Measurements from ENCODE around the gene GPD2.

- TF ChIP-seq CTCF (IDR thresholded peaks at IDR 0.05; ENCODE audit: low read length): no peak
- TF ChIP-seq EZH2 (optimal IDR thresholded peaks at IDR 0.05; ENCODE audit: low read depth, low read length): no peak
- TF ChIP-seq EZH2phosphoT487 (IDR thresholded peaks at IDR 0.05; ENCODE audit: low read length): no peak
These were observed 34.9 kb downstream of the GPD2 start for GRCh38 chr2:156470975-156471583.

Measured in MM.1S (cell line).